HL-60 (cell line): ENCODE measurements around the gene KIAA0586.

Experiments used
- DNase-seq, 2 experiments: peaks; one replicate each; pipeline ENCODE4 v3.0.0-alpha.2; 2010 to 2020; ENCODE audit warnings: low read depth in 1 of 2, low spot score in 1 of 2
- H3K27ac ChIP-seq: fragments of 250-450 bp; sonication (Bioruptor Pico); replicated peaks from 2 replicates; pipeline ENCODE4 v1.5.1; 2020; ENCODE audit warnings: mild to moderate bottlenecking, moderate library complexity
- H3K27me3 ChIP-seq: fragments of 250-450 bp; sonication (Bioruptor Pico); 2 replicates; pipeline ENCODE4 v1.5.1; 2021; ENCODE audit warnings: mild to moderate bottlenecking, moderate library complexity; ENCODE audit not compliant: insufficient read depth, poor library complexity, severe bottlenecking
- H3K4me3 ChIP-seq: replicated peaks from 2 replicates; pipeline ENCODE4 v1.5.1; 2011; ENCODE audit warnings: mild to moderate bottlenecking, control low read depth, low read length; ENCODE audit not compliant: insufficient read depth
- GABPA ChIP-seq: IDR thresholded peaks from 2 replicates; pipeline ENCODE4 v1.6.1; 2012; ENCODE audit warnings: low read depth
- POLR2AphosphoS5 ChIP-seq: IDR thresholded peaks from 2 replicates; pipeline ENCODE4 v1.6.1; 2012; ENCODE audit warnings: low read depth
- SPI1 ChIP-seq: IDR thresholded peaks from 2 replicates; pipeline ENCODE4 v1.6.1; 2012; ENCODE audit warnings: low read depth, mild to moderate bottlenecking, borderline replicate concordance
- TF ChIP-seq, protein P1 (sequence below): IDR thresholded peaks from 2 replicates; pipeline ENCODE4 v1.6.1; 2012; ENCODE audit warnings: low read depth; ENCODE audit not compliant: insufficient replicate concordance
- TF ChIP-seq, protein P2 (sequence below): IDR thresholded peaks from one replicate; pipeline ENCODE4 v1.5.1; 2011; ENCODE audit warnings: low read length, control low read depth, inconsistent platforms; ENCODE audit not compliant: insufficient read depth

Gene KIAA0586

DNA sequence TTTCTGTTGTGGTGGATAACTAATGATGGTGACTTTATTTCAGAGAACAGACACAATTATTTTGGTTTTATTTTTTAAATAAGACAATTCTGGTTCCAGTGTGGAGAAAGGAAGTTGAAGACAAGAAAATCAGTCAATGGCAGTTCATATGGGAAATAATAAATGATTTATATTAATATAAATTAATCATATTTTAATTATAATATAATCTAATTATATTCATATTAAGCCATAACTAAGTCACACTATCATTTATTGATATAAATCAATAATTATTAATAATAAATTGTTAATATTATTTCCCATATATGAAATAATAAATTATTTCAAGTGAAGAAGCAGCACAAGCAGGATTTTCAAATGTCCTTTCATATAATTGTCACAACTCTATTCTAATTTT is 29.0 kb upstream of the KIAA0586 start:
- no peak overlapping the region for H3K27ac ChIP-seq
- H3K4me3 ChIP-seq: no peak overlapping the region
- no peak for TF ChIP-seq SPI1
- H3K27me3 ChIP-seq: no peaks in the 10 kb centered on the region
- no peak for DNase-seq

DNA sequence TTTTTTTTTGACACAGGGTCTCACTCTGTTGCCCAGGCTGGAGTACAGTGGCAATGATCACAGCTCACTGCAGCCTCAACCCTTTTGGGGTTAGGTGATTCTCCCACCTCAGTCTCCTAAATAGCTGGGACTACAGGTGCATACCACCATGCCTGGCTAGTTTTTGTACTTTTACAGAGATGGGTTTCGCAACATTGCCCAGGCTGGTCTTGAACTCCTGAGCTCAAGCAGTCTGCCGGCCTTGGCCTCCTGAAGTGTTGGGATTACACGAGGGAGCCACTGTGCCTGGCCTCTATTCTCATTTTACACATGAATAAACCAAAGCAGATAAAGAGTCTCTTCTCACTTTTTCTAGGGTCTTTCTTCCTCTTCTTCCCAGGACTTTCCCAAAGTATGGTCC is 28.6 kb upstream of the KIAA0586 start:
- Histone ChIP-seq H3K27me3 (no peaks in the 10 kb centered on the region), H3K4me3 (no peak overlapping the region), H3K27ac (no peak overlapping the region)
- TF ChIP-seq, protein P1, sequence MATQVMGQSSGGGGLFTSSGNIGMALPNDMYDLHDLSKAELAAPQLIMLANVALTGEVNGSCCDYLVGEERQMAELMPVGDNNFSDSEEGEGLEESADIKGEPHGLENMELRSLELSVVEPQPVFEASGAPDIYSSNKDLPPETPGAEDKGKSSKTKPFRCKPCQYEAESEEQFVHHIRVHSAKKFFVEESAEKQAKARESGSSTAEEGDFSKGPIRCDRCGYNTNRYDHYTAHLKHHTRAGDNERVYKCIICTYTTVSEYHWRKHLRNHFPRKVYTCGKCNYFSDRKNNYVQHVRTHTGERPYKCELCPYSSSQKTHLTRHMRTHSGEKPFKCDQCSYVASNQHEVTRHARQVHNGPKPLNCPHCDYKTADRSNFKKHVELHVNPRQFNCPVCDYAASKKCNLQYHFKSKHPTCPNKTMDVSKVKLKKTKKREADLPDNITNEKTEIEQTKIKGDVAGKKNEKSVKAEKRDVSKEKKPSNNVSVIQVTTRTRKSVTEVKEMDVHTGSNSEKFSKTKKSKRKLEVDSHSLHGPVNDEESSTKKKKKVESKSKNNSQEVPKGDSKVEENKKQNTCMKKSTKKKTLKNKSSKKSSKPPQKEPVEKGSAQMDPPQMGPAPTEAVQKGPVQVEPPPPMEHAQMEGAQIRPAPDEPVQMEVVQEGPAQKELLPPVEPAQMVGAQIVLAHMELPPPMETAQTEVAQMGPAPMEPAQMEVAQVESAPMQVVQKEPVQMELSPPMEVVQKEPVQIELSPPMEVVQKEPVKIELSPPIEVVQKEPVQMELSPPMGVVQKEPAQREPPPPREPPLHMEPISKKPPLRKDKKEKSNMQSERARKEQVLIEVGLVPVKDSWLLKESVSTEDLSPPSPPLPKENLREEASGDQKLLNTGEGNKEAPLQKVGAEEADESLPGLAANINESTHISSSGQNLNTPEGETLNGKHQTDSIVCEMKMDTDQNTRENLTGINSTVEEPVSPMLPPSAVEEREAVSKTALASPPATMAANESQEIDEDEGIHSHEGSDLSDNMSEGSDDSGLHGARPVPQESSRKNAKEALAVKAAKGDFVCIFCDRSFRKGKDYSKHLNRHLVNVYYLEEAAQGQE: no peak
- TF ChIP-seq, protein P2, sequence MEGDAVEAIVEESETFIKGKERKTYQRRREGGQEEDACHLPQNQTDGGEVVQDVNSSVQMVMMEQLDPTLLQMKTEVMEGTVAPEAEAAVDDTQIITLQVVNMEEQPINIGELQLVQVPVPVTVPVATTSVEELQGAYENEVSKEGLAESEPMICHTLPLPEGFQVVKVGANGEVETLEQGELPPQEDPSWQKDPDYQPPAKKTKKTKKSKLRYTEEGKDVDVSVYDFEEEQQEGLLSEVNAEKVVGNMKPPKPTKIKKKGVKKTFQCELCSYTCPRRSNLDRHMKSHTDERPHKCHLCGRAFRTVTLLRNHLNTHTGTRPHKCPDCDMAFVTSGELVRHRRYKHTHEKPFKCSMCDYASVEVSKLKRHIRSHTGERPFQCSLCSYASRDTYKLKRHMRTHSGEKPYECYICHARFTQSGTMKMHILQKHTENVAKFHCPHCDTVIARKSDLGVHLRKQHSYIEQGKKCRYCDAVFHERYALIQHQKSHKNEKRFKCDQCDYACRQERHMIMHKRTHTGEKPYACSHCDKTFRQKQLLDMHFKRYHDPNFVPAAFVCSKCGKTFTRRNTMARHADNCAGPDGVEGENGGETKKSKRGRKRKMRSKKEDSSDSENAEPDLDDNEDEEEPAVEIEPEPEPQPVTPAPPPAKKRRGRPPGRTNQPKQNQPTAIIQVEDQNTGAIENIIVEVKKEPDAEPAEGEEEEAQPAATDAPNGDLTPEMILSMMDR: no peak
- TF ChIP-seq GABPA (no peak), SPI1 (no peak), POLR2AphosphoS5 (no peak)
- no peak for DNase-seq

DNA sequence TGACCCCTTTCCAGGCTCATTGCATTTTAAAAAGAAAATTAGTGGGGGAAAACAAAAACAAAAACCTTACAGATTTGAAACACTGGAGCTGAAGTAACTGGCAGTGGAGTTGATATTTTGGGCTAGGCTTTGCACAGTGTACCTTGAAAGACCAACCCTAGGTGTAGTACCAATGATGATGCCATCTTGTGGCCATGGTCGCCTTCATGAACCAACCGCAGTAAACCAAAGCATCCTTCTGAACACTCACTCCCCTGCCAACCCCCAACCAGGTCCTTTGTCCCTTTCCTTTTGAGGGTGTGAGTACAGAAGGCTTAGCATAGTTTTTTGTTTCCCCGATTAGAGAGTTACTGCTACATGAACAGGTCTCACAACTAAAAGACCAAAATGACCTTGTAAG is 25.9 kb upstream of the KIAA0586 start:
- Histone ChIP-seq H3K27me3 (no peaks in the 10 kb centered on the region), H3K4me3 (no peak overlapping the region), H3K27ac (no peak overlapping the region)
- no peak for TF ChIP-seq GABPA
- no peak for DNase-seq

DNA sequence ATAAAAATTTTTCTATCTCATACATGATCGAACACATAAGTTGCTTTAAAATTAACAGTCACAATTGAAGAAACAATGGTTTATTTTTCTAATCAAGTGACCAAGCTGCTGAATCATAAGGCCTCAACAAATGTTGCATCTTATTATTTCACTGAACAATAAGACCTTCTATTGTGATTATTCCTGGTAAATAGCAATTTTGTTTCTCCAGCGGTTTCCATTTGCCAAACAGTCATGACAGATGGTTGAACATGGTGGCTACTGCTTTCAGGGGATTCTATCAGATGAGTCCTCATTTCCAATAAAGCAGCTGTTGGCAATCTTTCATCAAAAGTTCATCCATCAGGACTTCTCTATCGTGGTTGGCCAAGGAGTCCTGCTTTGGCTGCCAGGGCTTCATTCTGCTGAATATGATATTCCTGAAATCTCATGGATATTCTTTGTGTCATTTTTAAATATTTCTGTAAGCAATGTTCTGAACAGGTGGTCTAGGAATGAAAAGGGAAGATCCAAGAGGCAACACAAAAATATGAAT is 18.8 kb upstream of the KIAA0586 start:
- Histone ChIP-seq H3K27ac (no peak overlapping the region), H3K4me3 (no peak overlapping the region), H3K27me3 (no peaks in the 10 kb centered on the region)
- no peak for TF ChIP-seq GABPA
- TF ChIP-seq POLR2AphosphoS5: no peak
- TF ChIP-seq, protein P2: no peak
- TF ChIP-seq, protein P1: no peak
- TF ChIP-seq SPI1: no peak
- no peak for DNase-seq

DNA sequence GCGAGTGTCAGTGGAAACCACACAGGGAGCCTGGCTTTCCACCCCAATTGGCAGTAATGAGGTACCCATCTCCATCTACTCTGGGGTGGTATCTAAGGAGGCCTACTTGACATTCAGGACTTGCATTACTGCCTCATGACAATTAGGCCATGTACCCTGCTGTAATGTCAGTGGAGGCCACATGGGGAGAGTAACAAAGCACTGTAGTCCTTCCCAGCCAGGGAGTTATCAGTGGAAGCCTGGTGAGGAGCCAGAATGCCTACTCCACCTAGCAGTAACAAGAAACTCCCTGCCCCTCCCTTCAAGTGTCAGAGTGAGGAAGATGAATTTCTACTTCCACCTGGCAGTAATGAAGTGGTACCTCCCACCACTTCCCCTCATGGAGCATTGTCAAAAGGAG is 12.7 kb upstream of the KIAA0586 start:
- TF ChIP-seq, protein P2: no peak
- TF ChIP-seq, protein P1: no peak
- no peak for TF ChIP-seq GABPA
- no peak for TF ChIP-seq POLR2AphosphoS5
- no peak for TF ChIP-seq SPI1
- no peak for DNase-seq
- Histone ChIP-seq H3K27me3 (no peaks in the 10 kb centered on the region), H3K4me3 (no peak overlapping the region), H3K27ac (no peak overlapping the region)
